Ovary (tissue), 9 donors: ENCODE data around the gene IGF2BP3. TPM values are rescaled to one million over a fixed set of nuclear protein-coding genes. Genes with fewer than 3 reads are reported as not detected.
A peak's percentile ranks its signal among the peaks of the same experiment; 100 is the strongest.
"Not testable (repeated sequence)": the region's sequence is repeated elsewhere in the genome, so short reads cannot be mapped to it uniquely, and the experiment has no call there.

Experiments used
- DNase-seq, 5 donors: peaks; one replicate each; pipeline ENCODE4 v3.0.0-alpha.2; 2019 to 2020
- H3K27ac ChIP-seq, 2 donors: fragments of 200-600 bp; one replicate each; pipeline versions ENCODE4 v1.5.1 to v1.8.0; 2019 to 2022
- H3K27me3 ChIP-seq: fragments of 200-600 bp; one replicate; pipeline ENCODE4 v1.8.0; 2022
- H3K36me3 ChIP-seq: fragments of 200-600 bp; sonication (generic); one replicate; pipeline ENCODE4 v1.5.1; 2019
- H3K4me1 ChIP-seq: one replicate; pipeline ENCODE4 v1.8.1; 2013; ENCODE audit warnings: mild to moderate bottlenecking, moderate library complexity; ENCODE audit not compliant: insufficient read depth
- H3K4me3 ChIP-seq: fragments of 200-600 bp; sonication (generic); one replicate; pipeline ENCODE4 v1.5.1; 2017
- H3K9me3 ChIP-seq, 2 donors: fragments of 200-600 bp in 1 of 2; sonication (generic) in 1 of 2; one replicate each; pipeline versions ENCODE4 v1.5.1 to v1.8.1; 2013 to 2019; ENCODE audit warnings: mild to moderate bottlenecking in 1 of 2, moderate library complexity in 1 of 2
- CTCF ChIP-seq, 3 donors: fragments of 450-650 bp in 2 of 3; fragments of 200-600 bp in 1 of 3; IDR thresholded peaks; one replicate each; pipeline versions ENCODE4 v1.5.1 to v1.8.0; 2016 to 2022; ENCODE audit warnings: antibody characterized with exemption in 3 of 3, mild to moderate bottlenecking in 1 of 3
- EP300 ChIP-seq: sonication (generic); formaldehyde crosslinking; IDR thresholded peaks from one replicate; pipeline ENCODE4 v1.6.1; 2017; ENCODE audit warnings: antibody characterized with exemption
- POLR2A ChIP-seq: fragments of 450-650 bp; IDR thresholded peaks from one replicate; pipeline ENCODE4 v1.6.1; 2017; ENCODE audit warnings: antibody characterized with exemption, mild to moderate bottlenecking, moderate library complexity
- WGBS, 3 donors: extraction: QIAGEN DNeasy Blood & Tissue Kit in 1 of 3; methylation state at CpG; one replicate each; pipeline versions ENCODE4 v1.1.5 to v1.1.7; 2013 to 2017; 5-methylcytosine and 5-hydroxymethylcytosine counted together
- intact Hi-C, 4 donors: fragments of 100-400 bp; cut with DNase I; formaldehyde crosslinking; loops; one replicate each; pipeline versions ENCODE4 v1.11.0 to v1.15.1; 2022 to 2023
- polyA plus RNA-seq, 2 donors: library from polyadenylated mRNA; stranded (reverse); fragments of 200-250 nt in 1 of 2; fragments of 350-450 nt in 1 of 2; fragmentation: Illumina TruSeq in 1 of 2; extraction: RNeasy Lipid Tissue Mini Kit (QIAGEN cat#74804) in 1 of 2; gene quantifications; one replicate each; pipeline ENCODE4 v1.2.3, GENCODE V29; 2013 to 2014
- total RNA-seq, 7 donors: library from RNA; depleted of rRNA in 2 of 7; stranded (reverse); fragments of >200 nt in 2 of 7; fragmentation: NEBNext Ultra II Directional in 3 of 7; extraction: Animal tissue kit (Norgen Biotek cat#: 25700) in 3 of 7; gene quantifications; one replicate each; pipeline versions ENCODE4 v1.1.0 to v1.2.4, GENCODE V29; 2016 to 2023
- donor health status: DM: no; HTN: no; CAD: no; lungs with moderate emphysema.
- donor health status: DM: no; HTN: no; CAD: no.
- donor health status: Bipolar disorder and iron deficiency.
- donor health status: DM: yes; HTN: yes; CAD: no.
- donor health status: DM: no; HTN: no; CAD: no.
- donor health status: DM: yes; HTN: yes; CAD: no.

The IGF2BP3 gene
- total and polyA plus RNA-seq, 9 donors = 0.20 to 1.3 (median 0.40) TPM; not detected in 2

GRCh38 chr7:23490357-23491135 is 20.3 kb upstream of the IGF2BP3 start:
- peak overlapping the region; percentile 49 for H3K4me3 ChIP-seq
- H3K9me3 ChIP-seq = no peaks in the 10 kb centered on the region
- intact Hi-C loops = no loop called here
- TF ChIP-seq POLR2A = no peak
- no peak for TF ChIP-seq EP300
- no peak for TF ChIP-seq CTCF (IDR thresholded peaks at IDR 0.05)
- H3K27me3 ChIP-seq = no peaks in the 10 kb centered on the region
- 40 to 60% (median 45%) methylated on average over 52 to 56 of the region's 56 CpGs for WGBS, 3 donors
- no peaks in the 10 kb centered on the region for H3K36me3 ChIP-seq
- H3K27ac ChIP-seq = no peak overlapping the region
- H3K4me1 ChIP-seq = peaks cover 3% of the 10 kb centered on the region
- DNase-seq = peak; percentile 46 to 76 (median 60)

- H3K9me3 ChIP-seq, DNase-seq, H3K4me3 ChIP-seq, H3K4me1 ChIP-seq, intact Hi-C loops, H3K27me3 ChIP-seq, H3K36me3 ChIP-seq, H3K27ac ChIP-seq: not testable (repeated sequence)
- WGBS, 3 donors = 91 to 95% (median 93%) methylated on average over 13 of the region's 13 CpGs
Measured at GRCh38 chr7:23488714-23489113, 18.4 kb upstream of the IGF2BP3 start.

- intact Hi-C loops = no loop called here
- H3K27me3 ChIP-seq = no peaks in the 10 kb centered on the region
- no peak overlapping the region for H3K4me3 ChIP-seq
- H3K4me1 ChIP-seq = peaks cover 3% of the 10 kb centered on the region
- no peak for TF ChIP-seq POLR2A
- 45 to 56% (median 53%) methylated on average over 4 of the region's 4 CpGs for WGBS, 3 donors
- DNase-seq = no peak
- no peaks in the 10 kb centered on the region for H3K36me3 ChIP-seq
- no peak overlapping the region for H3K27ac ChIP-seq
- H3K9me3 ChIP-seq = no peaks in the 10 kb centered on the region
Measured at GRCh38 chr7:23487670-23488069, 17.4 kb upstream of the IGF2BP3 start.

- Histone ChIP-seq H3K36me3 (no peaks in the 10 kb centered on the region), H3K27ac (no peak overlapping the region), H3K9me3 (no peaks in the 10 kb centered on the region), H3K27me3 (no peaks in the 10 kb centered on the region), H3K4me1 (peaks cover 3% of the 10 kb centered on the region), H3K4me3 (no peak overlapping the region)
- WGBS, 3 donors = 74 to 76% (median 76%) methylated on average over 13 of the region's 13 CpGs
- TF ChIP-seq POLR2A = no peak
- no peak for TF ChIP-seq EP300
- TF ChIP-seq CTCF (IDR thresholded peaks at IDR 0.05) = no peak
- intact Hi-C loops = no loop called here
- no peak for DNase-seq
Measured at GRCh38 chr7:23486002-23486773, 15.9 kb upstream of the IGF2BP3 start.

GRCh38 chr7:23482686-23483085 is 12.4 kb upstream of the IGF2BP3 start:
- Histone ChIP-seq H3K4me1 (no peaks in the 10 kb centered on the region), H3K36me3 (no peaks in the 10 kb centered on the region), H3K9me3 (no peaks in the 10 kb centered on the region), H3K27me3 (no peaks in the 10 kb centered on the region), H3K27ac (no peak overlapping the region), H3K4me3 (no peak overlapping the region)
- WGBS, 3 donors = 94 to 97% (median 95%) methylated on average over 4 of the region's 4 CpGs
- TF ChIP-seq CTCF (IDR thresholded peaks at IDR 0.05) = no peak
- no peak for TF ChIP-seq EP300
- TF ChIP-seq POLR2A = no peak
- intact Hi-C loops = no loop called here
- DNase-seq = no peak
